ENCODE results near the gene HELZ.

GRCh38 chr17:67218385-67218950, 26.5 kb downstream of the HELZ start:
- TF ChIP-seq CTCF (IDR thresholded peaks at IDR 0.05 in 2 of 3, conservative IDR thresholded peaks at IDR 0.05 in 1 of 3; ENCODE audit: borderline replicate concordance in 1 of 3, insufficient read depth in 1 of 3, low read depth in 2 of 3, low read length in 2 of 3) (no peak), ZBTB33 (IDR thresholded peaks at IDR 0.05; ENCODE audit: extremely low read depth, insufficient replicate concordance, low read length) (no peak), RAD21 (IDR thresholded peaks at IDR 0.05; ENCODE audit: low read depth) (no peak), POLR2AphosphoS5 (IDR thresholded peaks at IDR 0.05; ENCODE audit: low read depth, low read length) (no peak), EZH2 (IDR thresholded peaks at IDR 0.05) (no peak), YY1 (IDR thresholded peaks at IDR 0.05; ENCODE audit: extremely low read depth, insufficient replicate concordance, low read depth, low read length) (no peak), SP1 (IDR thresholded peaks at IDR 0.05; ENCODE audit: low read depth) (no peak)
